Dedifferentiated amniotic fluid mesenchymal stem cell (primary cell): Measurements from ENCODE around the gene TMEM108.

Experiments
- DNase-seq: peaks from one replicate; pipeline ENCODE4 v3.0.0-alpha.2; 2016; ENCODE audit errors: extremely low spot score

Gene TMEM108

DNA sequence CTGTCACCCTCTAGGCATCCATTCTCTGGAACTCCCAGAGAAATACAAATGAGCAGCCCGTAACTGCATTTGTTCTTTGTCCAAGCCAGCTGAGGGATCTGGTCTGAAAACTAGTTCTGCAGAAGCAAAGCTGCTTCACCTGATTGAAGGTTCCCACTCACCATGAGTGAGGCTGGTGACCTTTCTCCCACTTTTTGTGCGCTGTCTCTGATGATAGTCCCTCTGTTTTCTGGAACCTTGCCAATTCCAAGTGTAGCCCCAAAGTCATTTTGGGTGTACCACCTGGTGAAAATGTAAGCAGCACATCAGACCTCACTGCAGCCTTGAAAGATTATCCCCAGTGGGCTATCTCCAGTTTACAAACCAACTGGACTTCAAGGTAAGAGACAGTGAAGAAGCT is 322.3 kb downstream of the TMEM108 start:
- no peak for DNase-seq

DNA sequence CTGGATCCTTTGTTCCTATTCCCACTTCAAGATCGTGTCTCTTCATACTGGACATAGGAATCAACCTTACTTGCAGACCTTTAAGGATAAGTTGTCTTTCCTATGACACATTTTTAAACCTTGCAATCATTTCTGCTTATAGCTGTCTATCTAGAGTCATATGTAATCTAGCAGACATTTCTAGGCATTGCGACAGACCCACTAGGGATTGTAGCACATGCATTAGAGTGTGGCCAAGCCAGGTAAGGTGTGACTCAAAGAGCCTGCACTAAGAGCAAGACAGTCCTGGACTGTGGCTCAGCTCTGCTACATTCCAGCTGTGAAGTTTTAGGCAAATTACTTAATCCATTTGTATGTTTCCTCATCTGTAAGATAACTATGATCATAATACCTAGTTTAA is 322.8 kb downstream of the TMEM108 start:
- no peak for DNase-seq

DNA sequence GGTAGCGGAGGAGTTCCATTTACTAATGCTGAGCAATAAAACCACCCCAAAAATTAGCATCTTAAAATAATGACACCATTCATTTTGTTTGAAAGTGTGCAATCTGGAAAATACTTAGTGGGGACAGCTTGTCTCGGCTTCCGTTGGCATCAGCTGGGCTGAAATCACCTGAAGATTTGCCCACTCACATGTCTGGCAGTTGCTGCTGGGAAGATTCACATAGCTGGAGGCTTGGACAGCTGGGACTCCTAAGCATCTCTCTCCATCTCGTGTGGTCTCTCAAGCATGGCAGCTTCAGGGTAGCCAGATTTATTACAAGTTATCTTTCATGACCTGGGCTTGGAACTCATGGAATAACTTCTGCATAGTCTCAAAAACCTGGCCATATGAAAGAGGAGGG is 323.2 kb downstream of the TMEM108 start:
- DNase-seq = no peak

DNA sequence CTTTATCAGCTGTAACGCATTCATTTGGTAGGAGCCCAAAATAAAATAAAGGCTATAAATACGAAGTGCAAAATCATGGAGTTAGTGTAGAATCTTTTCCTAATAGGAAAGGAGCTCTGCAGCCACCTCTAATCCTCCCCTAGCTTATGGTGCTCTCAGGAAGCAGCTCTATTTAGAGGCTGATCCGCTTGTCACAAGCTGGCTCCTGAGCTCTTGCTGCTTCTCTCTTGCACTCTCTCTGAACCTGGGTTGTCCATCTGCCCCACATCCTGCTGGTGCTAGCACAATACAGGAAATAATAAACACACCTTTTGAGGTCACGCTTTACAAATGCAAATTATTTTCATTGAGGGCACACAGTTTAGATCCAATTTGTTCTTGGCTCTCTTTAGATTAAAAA is 324.3 kb downstream of the TMEM108 start:
- DNase-seq = no peak

DNA sequence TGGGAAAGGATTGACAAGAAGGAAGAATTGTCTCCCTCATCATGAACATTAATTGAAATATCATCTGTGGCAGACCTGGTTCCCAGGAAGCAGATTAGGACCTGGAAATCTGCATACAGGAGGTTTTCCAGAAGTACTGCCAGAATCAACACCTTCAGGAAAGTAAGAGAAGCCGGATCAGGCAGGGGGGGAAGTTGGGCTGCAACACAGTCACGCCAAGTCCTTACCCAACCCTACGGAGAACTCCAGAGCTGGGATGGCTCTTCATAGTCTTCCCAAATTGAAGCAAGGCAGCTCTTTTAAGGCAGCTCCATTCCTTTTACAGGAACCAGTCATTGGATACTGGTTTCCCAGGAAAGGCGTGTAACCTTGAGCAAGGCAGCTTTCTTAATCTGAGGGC is 326.5 kb downstream of the TMEM108 start:
- DNase-seq = no peak

DNA sequence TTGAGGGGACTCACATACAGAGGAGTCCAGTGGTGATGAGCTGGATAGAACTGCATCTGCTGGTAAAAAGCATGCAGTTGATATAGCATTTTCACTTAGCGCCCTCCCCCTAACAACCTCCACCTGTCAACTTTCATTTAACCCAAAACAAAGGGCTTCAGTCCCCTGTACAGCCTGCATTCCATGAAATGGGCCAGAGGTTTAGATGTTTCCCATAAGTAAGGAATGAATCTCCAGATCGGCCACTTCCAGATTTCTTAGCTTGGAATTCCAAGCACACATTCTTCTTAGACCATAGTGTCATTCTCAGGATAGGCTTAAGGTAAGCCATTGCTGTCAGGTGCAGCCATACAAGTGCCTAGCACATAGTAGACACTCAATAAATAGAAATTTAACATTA is 328.7 kb downstream of the TMEM108 start:
- no peak for DNase-seq

DNA sequence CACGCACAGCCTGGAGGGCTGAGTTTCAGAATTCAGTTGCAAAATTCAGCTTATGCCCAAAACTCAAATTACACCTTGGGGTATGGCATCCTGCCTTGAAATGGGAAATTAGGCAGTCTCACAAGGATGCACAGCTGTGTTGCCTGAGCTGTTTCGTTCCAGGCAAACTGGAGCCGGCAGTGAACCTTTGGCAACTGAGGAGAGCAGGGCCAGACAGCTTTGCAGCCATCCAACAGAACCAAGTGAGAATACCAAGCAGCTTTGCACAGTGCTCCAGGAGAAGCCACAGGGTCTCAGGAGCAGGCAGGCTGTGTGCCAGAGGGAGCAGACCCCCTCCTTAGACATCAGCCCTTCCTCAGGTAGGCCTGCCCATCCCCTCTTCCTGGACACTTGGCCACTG is 329.2 kb downstream of the TMEM108 start:
- DNase-seq = no peak

DNA sequence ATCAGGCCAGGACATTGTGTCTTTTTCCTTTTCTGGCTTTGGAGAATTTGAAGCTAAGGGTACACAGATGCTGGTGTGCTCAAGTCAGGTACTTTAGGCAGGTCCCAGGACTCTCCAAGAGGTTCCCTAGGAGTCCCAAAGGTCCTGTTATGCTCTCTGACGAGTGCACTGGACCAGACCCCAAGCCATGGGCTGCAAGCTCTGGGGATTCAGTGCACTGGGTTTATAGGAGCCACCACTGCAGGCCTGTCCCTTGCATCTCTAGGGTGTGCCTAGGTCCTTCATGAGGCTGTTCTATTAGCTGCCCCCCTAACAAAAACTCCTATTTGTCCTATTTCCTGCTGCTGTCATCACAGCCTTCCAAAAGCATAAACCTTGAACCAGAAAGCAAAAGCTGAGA is 329.8 kb downstream of the TMEM108 start:
- no peak for DNase-seq

DNA sequence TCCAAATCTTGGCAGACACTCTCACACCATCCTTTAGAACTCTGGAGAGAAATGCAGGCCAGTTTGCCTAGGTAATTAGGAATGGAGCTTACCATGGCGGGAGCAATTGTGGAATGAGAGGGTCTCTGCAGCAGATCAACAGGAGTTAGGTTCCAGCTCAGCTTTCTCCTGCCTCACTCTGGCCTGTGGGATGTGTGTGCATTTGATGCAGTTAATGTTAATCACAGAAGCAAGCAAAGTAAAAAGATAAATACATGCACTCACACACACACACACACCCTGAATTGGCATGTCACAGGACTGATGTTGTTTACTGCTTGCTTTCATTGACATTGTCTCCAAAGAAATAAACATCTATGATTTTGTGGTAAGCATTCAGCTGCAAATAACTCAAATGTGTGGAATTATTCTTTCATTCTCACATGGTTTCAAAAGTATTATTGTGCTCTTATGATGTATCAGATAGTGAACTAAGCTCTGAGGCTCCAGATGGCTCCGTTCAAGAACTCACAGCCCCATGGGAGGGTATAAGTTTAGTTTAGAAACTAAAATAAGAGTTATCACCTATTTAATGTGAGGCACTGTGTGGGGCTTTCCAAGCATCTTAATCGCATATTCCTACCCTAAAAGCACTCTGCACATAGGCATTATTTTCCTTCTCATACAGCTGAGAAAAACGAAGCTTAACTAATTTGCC is 330.3 kb downstream of the TMEM108 start:
- no peak for DNase-seq

DNA sequence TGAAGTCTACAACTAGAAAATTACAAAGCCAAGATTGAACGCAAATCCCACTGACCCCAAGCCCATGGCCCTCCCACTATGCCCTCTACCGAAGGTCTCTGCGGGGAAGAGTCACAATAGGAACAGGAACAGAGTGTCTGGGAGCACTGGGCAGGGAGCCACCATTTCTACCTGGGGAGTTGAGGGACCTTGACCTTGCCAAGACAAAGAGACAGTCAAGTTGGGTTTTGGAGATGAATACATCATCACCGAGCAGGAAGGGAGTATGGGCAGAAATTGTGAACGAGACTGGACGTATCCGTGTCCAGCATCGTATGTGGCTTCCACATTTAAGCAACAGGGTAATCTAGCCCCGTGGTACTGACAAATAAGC is 330.9 kb downstream of the TMEM108 start:
- DNase-seq = no peak

DNA sequence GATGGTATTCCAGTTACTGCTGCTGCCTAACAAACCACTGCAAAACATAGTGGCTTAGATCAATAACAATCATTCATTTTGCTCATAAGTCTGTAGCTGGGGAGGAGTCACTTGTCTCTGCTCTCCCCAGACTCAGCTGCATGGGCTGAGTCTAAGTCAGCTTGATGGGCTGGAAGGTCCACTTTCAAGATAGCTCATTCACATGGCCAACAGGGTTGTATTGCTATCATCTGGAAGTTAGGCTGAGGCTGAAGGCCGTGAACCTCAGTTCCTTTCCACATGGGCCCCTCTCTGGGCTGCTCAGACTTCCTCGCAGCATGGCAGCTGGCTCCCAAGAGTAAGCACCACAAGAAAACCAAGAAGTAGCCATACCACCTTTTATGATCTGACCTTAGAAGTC is 333.0 kb downstream of the TMEM108 start:
- no peak for DNase-seq

DNA sequence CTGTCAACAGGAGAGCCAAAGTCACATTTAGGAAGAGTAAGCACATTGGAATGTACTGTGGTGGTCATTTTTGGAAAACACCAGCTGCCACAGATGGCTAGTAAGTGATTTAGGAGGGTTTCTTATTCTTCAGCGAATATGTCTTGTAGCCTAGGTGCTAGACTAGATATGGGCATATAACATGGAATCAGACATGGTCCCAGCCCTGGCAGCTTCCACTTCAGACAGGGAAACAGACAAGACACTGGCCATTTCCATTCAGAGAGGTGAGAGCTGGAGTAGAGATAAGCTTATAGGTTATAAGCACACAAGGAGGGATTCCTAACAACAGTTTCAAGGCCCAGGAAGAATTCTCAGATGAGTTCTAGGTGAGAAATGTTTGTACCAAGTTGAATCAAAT is 333.5 kb downstream of the TMEM108 start:
- no peak for DNase-seq

DNA sequence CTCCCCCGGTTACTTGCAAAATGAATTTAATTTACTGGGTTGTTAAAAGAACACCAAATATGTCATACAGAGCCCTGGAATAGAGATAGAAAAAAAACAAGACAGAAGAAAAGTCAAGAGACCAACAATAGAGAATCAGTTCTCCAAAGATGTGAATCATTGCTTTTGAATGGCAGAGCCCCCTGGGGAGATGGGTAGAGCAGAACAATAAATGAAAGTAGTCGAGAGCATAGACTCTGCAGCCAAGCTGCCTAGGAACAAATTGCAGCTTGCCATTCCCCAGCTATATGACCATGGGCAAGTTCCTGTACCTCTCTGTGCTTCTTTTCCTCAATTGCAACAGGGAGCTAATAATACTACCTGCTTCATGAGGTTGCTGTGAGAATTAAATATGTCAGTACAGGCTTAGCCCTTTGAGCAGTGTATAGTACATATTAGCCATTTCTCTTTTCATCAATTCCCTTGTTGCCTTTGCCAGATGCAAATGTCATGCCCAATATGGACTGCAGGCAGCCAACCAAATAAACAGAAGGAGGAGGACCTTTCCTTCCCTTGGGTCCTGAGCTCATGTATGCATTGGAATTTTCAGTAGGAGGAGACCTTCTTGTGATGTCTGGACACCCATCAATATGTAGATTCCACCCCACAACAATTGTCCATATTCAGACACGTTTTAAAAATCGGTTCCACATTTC is 336.7 kb downstream of the TMEM108 start:
- DNase-seq = no peak

DNA sequence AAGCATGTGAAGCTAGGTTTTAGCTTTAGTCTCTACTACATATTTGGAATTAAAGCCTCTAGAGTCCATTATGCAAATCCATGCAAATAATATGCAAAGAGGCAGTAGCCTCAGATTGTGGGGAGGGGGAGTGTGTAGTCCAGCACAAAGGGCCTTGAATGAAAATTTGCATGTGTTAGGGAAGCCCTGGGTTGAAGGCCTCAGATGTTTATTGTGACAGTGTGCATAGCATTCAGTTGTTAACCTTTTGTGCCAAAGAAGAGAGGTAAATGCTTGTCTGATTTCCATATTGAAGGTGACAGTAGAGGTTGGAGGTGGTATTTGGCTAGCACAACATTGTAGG is 337.2 kb downstream of the TMEM108 start:
- DNase-seq = no peak

DNA sequence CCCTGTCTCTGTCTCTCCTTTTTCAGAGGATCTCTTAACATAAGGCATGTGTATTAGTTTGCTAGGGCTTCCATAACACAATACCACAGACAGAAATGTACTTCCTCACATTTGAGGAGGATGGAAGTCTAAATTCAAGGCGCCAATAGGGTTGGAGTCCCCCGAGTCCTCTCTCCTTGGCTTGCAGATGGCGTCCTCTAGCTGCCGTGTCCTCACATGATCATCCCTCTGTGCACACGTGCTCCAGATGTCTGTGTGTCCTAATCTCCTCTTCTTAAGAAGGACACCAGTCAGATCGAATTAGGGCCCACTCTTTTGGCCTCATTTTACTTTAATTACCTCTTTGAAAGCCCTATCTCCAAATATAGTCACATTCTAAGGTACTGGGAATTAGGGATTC is 338.6 kb downstream of the TMEM108 start:
- DNase-seq = no peak

DNA sequence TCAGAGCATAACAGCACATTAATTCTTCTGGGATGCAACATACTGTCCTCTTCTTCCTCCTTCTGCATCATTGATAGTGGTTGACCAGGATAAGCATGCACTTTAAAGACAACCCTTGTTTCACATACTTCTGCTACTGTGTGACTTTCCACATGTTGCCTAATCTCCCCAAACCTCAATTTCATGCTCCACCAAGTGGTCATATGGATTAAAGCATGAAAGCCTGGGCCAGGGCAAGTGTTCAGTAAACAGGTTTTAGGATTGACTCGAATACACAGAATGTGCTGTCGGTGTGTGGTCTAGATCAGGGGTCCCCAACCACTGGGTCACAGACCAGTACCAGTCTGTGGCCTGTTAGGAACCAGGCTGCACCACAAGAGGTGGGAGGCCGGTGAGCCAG is 339.2 kb downstream of the TMEM108 start:
- DNase-seq = no peak

DNA sequence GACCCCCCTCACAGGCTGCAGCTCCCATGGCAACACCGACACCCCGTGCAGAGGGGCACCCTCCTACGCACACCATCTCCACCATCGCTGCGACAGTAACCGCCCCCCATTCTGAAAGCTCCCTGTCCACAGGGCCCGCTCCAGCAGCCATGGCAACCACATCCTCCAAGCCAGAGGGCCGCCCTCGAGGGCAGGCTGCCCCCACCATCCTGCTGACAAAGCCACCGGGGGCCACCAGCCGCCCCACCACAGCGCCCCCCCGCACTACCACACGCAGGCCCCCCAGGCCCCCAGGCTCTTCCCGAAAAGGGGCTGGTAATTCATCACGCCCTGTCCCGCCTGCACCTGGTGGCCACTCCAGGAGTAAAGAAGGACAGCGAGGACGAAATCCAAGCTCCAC is 341.7 kb downstream of the TMEM108 start:
- DNase-seq = no peak

DNA sequence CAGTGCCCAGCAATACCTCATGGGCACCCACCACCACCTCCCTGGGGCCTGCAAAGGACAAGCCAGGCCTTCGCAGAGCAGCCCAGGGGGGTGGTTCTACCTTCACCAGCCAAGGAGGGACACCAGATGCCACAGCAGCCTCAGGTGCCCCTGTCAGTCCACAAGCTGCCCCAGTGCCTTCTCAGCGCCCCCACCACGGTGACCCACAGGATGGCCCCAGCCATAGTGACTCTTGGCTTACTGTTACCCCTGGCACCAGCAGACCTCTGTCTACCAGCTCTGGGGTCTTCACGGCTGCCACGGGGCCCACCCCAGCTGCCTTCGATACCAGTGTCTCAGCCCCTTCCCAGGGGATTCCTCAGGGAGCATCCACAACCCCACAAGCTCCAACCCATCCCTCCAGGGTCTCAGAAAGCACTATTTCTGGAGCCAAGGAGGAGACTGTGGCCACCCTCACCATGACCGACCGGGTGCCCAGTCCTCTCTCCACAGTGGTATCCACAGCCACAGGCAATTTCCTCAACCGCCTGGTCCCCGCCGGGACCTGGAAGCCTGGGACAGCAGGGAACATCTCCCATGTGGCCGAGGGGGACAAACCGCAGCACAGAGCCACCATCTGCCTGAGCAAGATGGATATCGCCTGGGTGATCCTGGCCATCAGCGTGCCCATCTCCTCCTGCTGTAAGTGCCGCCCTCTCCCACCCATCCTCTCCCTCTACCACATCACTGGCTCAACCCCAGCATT is 342.5 kb downstream of the TMEM108 start:
- no peak for DNase-seq

DNA sequence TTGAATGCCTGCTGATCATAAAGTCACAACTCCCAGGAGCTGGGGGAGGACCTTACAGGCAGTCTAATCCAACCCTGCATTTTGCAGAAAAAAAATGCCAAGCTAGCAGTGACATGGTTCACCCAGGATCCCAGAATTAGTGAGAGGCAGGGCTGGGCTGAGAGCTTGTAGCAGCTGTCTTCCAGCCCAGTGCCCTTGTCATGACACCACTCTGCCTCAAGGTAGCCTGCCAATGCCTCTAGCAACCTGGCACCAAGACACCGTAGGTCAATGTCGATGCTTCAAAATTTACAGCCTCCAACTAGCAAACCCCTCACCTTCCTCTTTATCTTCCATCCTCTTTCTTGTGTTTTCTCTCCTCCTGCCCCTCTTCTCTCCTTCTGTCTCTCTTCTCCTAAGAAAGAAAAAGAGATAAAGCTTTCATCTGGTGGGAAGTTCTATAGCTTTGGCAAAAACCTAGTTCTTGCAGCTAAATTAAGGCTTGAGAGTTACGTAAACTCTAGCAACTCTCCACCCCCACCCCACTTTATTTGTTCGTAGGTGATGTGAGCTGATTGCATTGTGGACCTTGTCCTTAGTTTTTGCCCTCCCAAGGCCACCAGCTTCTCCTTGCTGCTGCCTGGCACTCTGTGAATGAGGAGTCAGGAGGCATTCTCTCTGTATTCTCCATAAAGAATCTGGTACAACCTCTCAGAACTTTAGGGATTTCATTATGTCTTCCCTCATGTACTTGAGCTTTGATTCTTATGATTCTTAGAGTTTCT is 343.3 kb downstream of the TMEM108 start:
- DNase-seq = no peak

DNA sequence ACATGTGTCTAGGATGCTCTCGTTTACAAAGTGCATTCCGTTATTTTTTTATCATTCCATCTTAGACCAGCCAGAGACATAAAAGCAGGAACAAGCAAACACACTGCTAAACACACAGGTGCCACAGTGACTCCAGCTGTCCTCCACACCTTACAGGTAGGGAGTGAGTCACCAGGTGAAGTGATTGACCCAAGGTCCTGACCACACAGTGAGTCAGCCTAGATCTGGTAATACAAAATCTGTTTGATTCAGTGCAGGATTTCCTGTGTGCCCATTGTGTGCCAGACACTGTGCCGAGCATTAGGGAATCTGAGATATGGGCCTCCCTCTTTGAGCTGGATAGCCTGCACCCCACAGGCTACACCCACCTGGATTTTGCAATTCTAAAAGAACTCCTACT is 345.0 kb downstream of the TMEM108 start:
- no peak for DNase-seq

DNA sequence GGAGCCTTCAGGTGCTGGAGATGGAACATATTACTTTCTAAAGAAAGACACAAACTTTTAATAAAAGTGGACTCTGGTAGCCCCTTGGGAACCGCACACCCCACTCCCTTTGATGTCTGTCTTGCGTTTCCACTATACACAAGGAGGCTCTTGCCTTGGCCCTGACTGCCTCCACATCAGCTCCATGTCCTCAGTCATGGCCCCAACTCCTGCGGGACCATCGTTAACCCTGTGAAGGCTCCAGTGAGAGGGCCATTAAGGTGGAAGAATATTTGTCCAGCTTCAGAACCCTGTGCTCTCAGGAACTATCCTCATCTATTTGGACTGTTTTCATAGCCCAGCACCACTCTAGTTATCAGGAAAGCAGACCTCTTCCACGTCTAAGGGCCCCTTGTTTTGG is 345.6 kb downstream of the TMEM108 start:
- DNase-seq = no peak

DNA sequence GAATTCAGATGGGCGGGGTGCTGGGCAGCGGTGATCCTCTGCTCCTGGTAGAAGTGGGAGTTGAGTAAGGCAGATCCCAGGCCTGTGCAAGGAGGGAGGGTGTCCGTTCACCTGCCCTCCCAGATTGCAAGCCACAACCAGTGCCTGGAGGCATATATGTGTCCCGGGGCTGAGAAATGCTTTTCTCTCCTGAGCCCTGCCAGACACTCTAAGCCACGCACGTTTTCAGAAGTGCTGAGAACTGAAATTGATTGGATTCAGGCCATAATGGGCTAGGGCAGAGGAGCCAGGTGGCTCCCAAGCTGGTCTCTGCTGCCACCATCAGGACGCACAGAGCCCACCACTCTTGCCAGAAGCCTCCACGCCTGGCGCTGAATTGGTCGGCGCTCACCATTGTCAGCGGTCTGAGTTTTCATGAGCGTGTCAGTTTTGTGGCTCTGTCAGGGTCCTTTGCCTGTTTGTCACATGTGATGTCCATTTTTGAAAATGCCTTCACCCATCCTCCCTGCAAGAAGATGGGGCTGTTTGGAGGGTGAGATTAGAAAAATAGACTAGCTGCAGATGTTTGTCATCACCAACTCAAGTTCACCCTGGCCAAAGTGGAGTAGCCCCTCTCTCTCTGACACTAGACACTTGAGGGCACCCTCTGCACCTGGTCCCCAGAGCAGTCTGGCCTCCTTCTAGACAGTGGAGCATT is 346.3 kb downstream of the TMEM108 start:
- DNase-seq = no peak
